IMR-90 (cell line): Measurements from ENCODE around the gene CTDSP1. TPM values are rescaled to one million over a fixed set of nuclear protein-coding genes. Genes with fewer than 3 reads are reported as not detected.

Experiments
- ATAC-seq: fragments of 200-7000 bp; cut with Tn5 transposase; 2 replicates; pipeline ENCODE4 v1.9.1; 2020; ENCODE audit warnings: low read depth, mild to moderate bottlenecking, moderate library complexity
- BruUV-seq: library from RNA; stranded (reverse); fragments of 400-500 nt; replicated peaks from 2 replicates; lab custom pipeline; 2021; lab: Mats Ljungman, UMichigan
- CTCF ChIA-PET: fragments of 300-600 bp; formaldehyde crosslinking; extraction: SDS; loops from one replicate; lab custom pipeline; 2021; ENCODE audit warnings: antibody characterized with exemption; lab: Yijun Ruan, JAX
- POLR2A ChIA-PET: fragments of 300-600 bp; sonication (Branson Sonifier 250); formaldehyde crosslinking; loops from one replicate; lab custom pipeline; 2022; ENCODE audit warnings: antibody characterized with exemption; ENCODE audit not compliant: unreplicated experiment; lab: Charles Lee
- DNase-seq: peaks from one replicate; pipeline ENCODE4 v3.0.0; 2013
- H2AFZ ChIP-seq: replicated peaks from 2 replicates; pipeline ENCODE3; 2013; ENCODE audit warnings: low read length, mild to moderate bottlenecking; ENCODE audit not compliant: poor library complexity
- H2AK5ac ChIP-seq: 2 replicates; pipeline ENCODE4 v1.6.1; 2013; ENCODE audit warnings: low read depth, low read length, inconsistent platforms
- H2AK9ac ChIP-seq: replicated peaks from 2 replicates; pipeline ENCODE3; 2013; ENCODE audit warnings: mild to moderate bottlenecking, low read depth, low read length, moderate library complexity; ENCODE audit not compliant: poor library complexity
- H2BK120ac ChIP-seq: 2 replicates; pipeline ENCODE4 v1.6.1; 2013; ENCODE audit warnings: low read depth, low read length, inconsistent platforms
- H2BK15ac ChIP-seq: 3 replicates; pipeline ENCODE4 v1.6.1; 2013; ENCODE audit warnings: low read depth, low read length, inconsistent platforms
- H2BK20ac ChIP-seq: 2 replicates; pipeline ENCODE4 v1.6.1; 2013; ENCODE audit warnings: low read depth, mild to moderate bottlenecking, inconsistent platforms, low read length, moderate library complexity
- H2BK5ac ChIP-seq: 2 replicates; pipeline ENCODE4 v1.6.1; 2013; ENCODE audit warnings: mild to moderate bottlenecking, low read depth, low read length, inconsistent platforms; ENCODE audit not compliant: poor library complexity, severe bottlenecking
- H3K14ac ChIP-seq: replicated peaks from 2 replicates; pipeline ENCODE4 v1.6.1; 2013; ENCODE audit warnings: low read depth, low read length, inconsistent platforms
- H3K18ac ChIP-seq: 2 replicates; pipeline ENCODE4 v1.6.1; 2013; ENCODE audit warnings: low read depth, low read length, control low read depth
- H3K23ac ChIP-seq: 2 replicates; pipeline ENCODE4 v1.6.1; 2013; ENCODE audit warnings: low read depth, low read length, inconsistent platforms
- H3K27ac ChIP-seq: 2 replicates; pipeline ENCODE4 v1.5.1; 2013; ENCODE audit warnings: mild to moderate bottlenecking, control low read depth, low read length; ENCODE audit not compliant: insufficient read depth
- H3K27me3 ChIP-seq: 2 replicates; pipeline ENCODE4 v1.6.1; 2013; ENCODE audit warnings: low read length; ENCODE audit not compliant: control insufficient read depth, insufficient read depth
- H3K36me3 ChIP-seq: 2 replicates; pipeline ENCODE4 v1.6.1; 2013; ENCODE audit warnings: low read length, mixed read lengths; ENCODE audit not compliant: control insufficient read depth, insufficient read depth
- H3K4ac ChIP-seq: 2 replicates; pipeline ENCODE4 v1.6.1; 2013; ENCODE audit warnings: low read depth, low read length, inconsistent platforms
- H3K4me1 ChIP-seq: 2 replicates; pipeline ENCODE4 v1.6.1; 2013; ENCODE audit warnings: low read length, mixed read lengths; ENCODE audit not compliant: control insufficient read depth, insufficient read depth
- H3K4me2 ChIP-seq: 2 replicates; pipeline ENCODE4 v1.6.1; 2013; ENCODE audit warnings: low read depth, mild to moderate bottlenecking, control low read depth, low read length, moderate library complexity
- H3K4me3 ChIP-seq: 2 replicates; pipeline ENCODE4 v1.5.1; 2013; ENCODE audit warnings: low read depth, mild to moderate bottlenecking, control low read depth, low read length, moderate library complexity; ENCODE audit not compliant: insufficient read depth
- H3K56ac ChIP-seq: 2 replicates; pipeline ENCODE4 v1.6.1; 2013; ENCODE audit warnings: low read length, inconsistent platforms; ENCODE audit not compliant: insufficient read depth; ENCODE audit errors: extremely low read depth
- H3K79me1 ChIP-seq, 2 experiments: 2 replicates each; pipeline ENCODE4 v1.6.1; 2013; ENCODE audit warnings: low read length in 2 of 2, inconsistent platforms in 1 of 2, low read depth in 1 of 2
- H3K9ac ChIP-seq: 2 replicates; pipeline ENCODE4 v1.6.1; 2013; ENCODE audit warnings: low read depth, low read length, control low read depth
- H3K9me1 ChIP-seq: 2 replicates; pipeline ENCODE4 v1.6.1; 2013; ENCODE audit warnings: low read length, inconsistent platforms; ENCODE audit not compliant: insufficient read depth
- H3K9me3 ChIP-seq: 2 replicates; pipeline ENCODE4 v1.6.1; 2013; ENCODE audit warnings: low read length; ENCODE audit not compliant: control insufficient read depth, insufficient read depth
- H4K20me1 ChIP-seq: 2 replicates; pipeline ENCODE4 v1.6.1; 2013; ENCODE audit warnings: low read length, inconsistent platforms; ENCODE audit not compliant: insufficient read depth
- H4K5ac ChIP-seq: 2 replicates; pipeline ENCODE4 v1.6.1; 2013; ENCODE audit warnings: mild to moderate bottlenecking, low read depth, low read length, control low read depth
- H4K8ac ChIP-seq, 2 experiments: 2 replicates each; pipeline ENCODE4 v1.6.1; 2013; ENCODE audit warnings: low read depth in 2 of 2, low read length in 2 of 2, control low read depth in 1 of 2, inconsistent platforms in 1 of 2
- H4K91ac ChIP-seq: 2 replicates; pipeline ENCODE4 v1.6.1; 2013; ENCODE audit warnings: low read depth, low read length, inconsistent platforms; ENCODE audit not compliant: insufficient read depth
- BHLHE40 ChIP-seq: fragments of 150-350 bp; IDR thresholded peaks from 2 replicates; pipeline ENCODE4 v1.6.1; 2016; ENCODE audit warnings: mild to moderate bottlenecking, low read depth, low read length
- CEBPB ChIP-seq: IDR thresholded peaks from 2 replicates; pipeline ENCODE4 v1.6.1; 2012; ENCODE audit warnings: low read depth, low read length, improper control_type of control experiment
- CHD1 ChIP-seq: IDR thresholded peaks from 2 replicates; pipeline ENCODE4 v1.6.1; 2012; ENCODE audit warnings: low read depth, low read length, improper control_type of control experiment
- CTCF ChIP-seq: conservative IDR thresholded peaks from 2 replicates; pipeline ENCODE4 v1.5.1; 2012; ENCODE audit warnings: mild to moderate bottlenecking, low read depth, low read length, improper control_type of control experiment
- ELK1 ChIP-seq: fragments of 150-350 bp; IDR thresholded peaks from 2 replicates; pipeline ENCODE4 v1.6.1; 2016; ENCODE audit warnings: low read depth, mild to moderate bottlenecking, low read length, moderate library complexity, borderline replicate concordance
- FOS ChIP-seq: fragments of 150-350 bp; IDR thresholded peaks from 2 replicates; pipeline ENCODE4 v1.6.1; 2016; ENCODE audit warnings: low read depth, low read length
- MAFK ChIP-seq: IDR thresholded peaks from 2 replicates; pipeline ENCODE4 v1.6.1; 2012; ENCODE audit warnings: low read depth, low read length, improper control_type of control experiment
- NFE2L2 ChIP-seq: fragments of 150-350 bp; IDR thresholded peaks from 2 replicates; pipeline ENCODE4 v1.6.1; 2016; ENCODE audit warnings: low read depth, mild to moderate bottlenecking, low read length
- POLR2A ChIP-seq: IDR thresholded peaks from 2 replicates; pipeline ENCODE4 v1.6.1; 2012; ENCODE audit warnings: mild to moderate bottlenecking, low read depth, low read length
- RAD21 ChIP-seq: IDR thresholded peaks from 2 replicates; pipeline ENCODE4 v1.6.1; 2012; ENCODE audit warnings: low read length, improper control_type of control experiment
- RFX5 ChIP-seq: IDR thresholded peaks from 2 replicates; pipeline ENCODE4 v1.8.0; 2012; ENCODE audit warnings: low read depth, mild to moderate bottlenecking, low read length, moderate library complexity
- WGBS, 2 experiments: methylation state at CpG; one replicate each; pipeline versions ENCODE4 v1.1.5 to v1.1.7; 2013; ENCODE audit warnings: missing lambda C conversion rate in 2 of 2; ENCODE audit not compliant: insufficient read length in 1 of 2; ENCODE audit errors: extremely low coverage in 2 of 2; 5-methylcytosine and 5-hydroxymethylcytosine counted together
- dilution Hi-C: fragments of 300-500 bp; cut with HindIII; formaldehyde crosslinking; loops from one replicate; pipeline ENCODE4 v1.14.3; 2018; ENCODE audit warnings: low sequenced_read_pairs; ENCODE audit not compliant: unreplicated experiment
- in situ Hi-C: fragments of 300-500 bp; cut with MboI; formaldehyde crosslinking; loops from 3 replicates; pipeline ENCODE4 v1.14.3; 2019; ENCODE audit warnings: low sequenced_read_pairs, inconsistent platforms, mixed read lengths
- intact Hi-C: fragments of 100-400 bp; cut with micrococcal nuclease; formaldehyde crosslinking; loops from 2 replicates; pipeline ENCODE4 v1.10.0; 2022
- polyA plus RNA-seq, 3 experiments: library from polyadenylated mRNA; depleted of rRNA; stranded (reverse); fragments of >200 nt; gene quantifications; 2 replicates each; pipeline ENCODE4 v1.2.3, GENCODE V29; 2012; ENCODE audit warnings: low replicate concordance in 1 of 3
- total RNA-seq: library from RNA; depleted of rRNA; stranded (reverse); fragments of >200 nt; gene quantifications from 2 replicates; pipeline ENCODE4 v1.2.3, GENCODE V29; 2012
- TF ChIP-seq, protein P1 (sequence below): fragments of 150-350 bp; IDR thresholded peaks from 2 replicates; pipeline ENCODE4 v1.6.1; 2017; ENCODE audit warnings: mild to moderate bottlenecking, antibody characterized with exemption, low read length, low read depth

CTDSP1 gene
- total and polyA plus RNA-seq, 2 of the 4 experiments (the other 2 are of a cell fraction) = 19.7 to 64.3 TPM

GRCh38 chr2:218389333-218390150 is 10.1 kb upstream of the CTDSP1 start:
- Histone ChIP-seq H3K18ac (no peak overlapping the region), H3K36me3 (no peaks in the 10 kb centered on the region), H3K9me1 (0 out of 2 replicates have a peak, but pooled peaks cover 2% of the 10 kb centered on the region), H3K23ac (no peak overlapping the region), H2BK20ac (no peak overlapping the region), H3K79me1 (no peaks in the 10 kb centered on the region), H3K56ac (no peak overlapping the region), H3K27ac (no peak overlapping the region), H3K9me3 (no peaks in the 10 kb centered on the region), H2AK9ac (peak overlapping the region; percentile 13), H2BK120ac (no peak overlapping the region), H2AFZ (no peak overlapping the region), H3K4me3 (no peak overlapping the region), H4K20me1 (no peaks in the 10 kb centered on the region), H3K9ac (no peak overlapping the region), H3K4me1 (peaks cover 2% of the 10 kb centered on the region), H4K8ac (no peak overlapping the region), H2BK15ac (no peak overlapping the region), H4K91ac (no peak overlapping the region), H2AK5ac (0 out of 2 replicates have a peak overlapping the region, but pooled peaks have one; percentile 10), H3K14ac (no peak overlapping the region), H3K27me3 (peaks cover 2% of the 10 kb centered on the region; the same call in 1 of the 2 replicates), H3K4ac (no peak overlapping the region), H3K4me2 (no peak overlapping the region), H4K5ac (no peak overlapping the region), H2BK5ac (no peak overlapping the region)
- CTCF ChIA-PET = no interaction called here
- intact Hi-C loops = no loop called here
- in situ Hi-C loops = loop anchor here (5.0 to 10.0 kb wide), 2 partner anchors 82 to 115 kb away; partner anchors contain the start of genes AAMP and PNKD
- no peak for TF ChIP-seq CTCF
- TF ChIP-seq ELK1 = no peak
- TF ChIP-seq CEBPB = no peak
- TF ChIP-seq BHLHE40 = no peak
- TF ChIP-seq FOS = no peak
- TF ChIP-seq MAFK = no peak
- no peak for TF ChIP-seq RAD21
- TF ChIP-seq POLR2A = no peak
- TF ChIP-seq, protein P1, sequence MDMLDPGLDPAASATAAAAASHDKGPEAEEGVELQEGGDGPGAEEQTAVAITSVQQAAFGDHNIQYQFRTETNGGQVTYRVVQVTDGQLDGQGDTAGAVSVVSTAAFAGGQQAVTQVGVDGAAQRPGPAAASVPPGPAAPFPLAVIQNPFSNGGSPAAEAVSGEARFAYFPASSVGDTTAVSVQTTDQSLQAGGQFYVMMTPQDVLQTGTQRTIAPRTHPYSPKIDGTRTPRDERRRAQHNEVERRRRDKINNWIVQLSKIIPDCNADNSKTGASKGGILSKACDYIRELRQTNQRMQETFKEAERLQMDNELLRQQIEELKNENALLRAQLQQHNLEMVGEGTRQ = no peak
- no peak for TF ChIP-seq CHD1
- TF ChIP-seq NFE2L2 = no peak
- no peak for TF ChIP-seq RFX5
- 85% methylated on average over 8 of the region's 17 CpGs; no CpG with 5 or more reads in 1 of the 2 experiments for WGBS, 2 experiments
- no TSS peak for BruUV-seq
- DNase-seq (no peak), ATAC-seq (no peak)
- POLR2A ChIA-PET = interaction anchor here (0.5 to 0.6 kb wide), 2 partner anchors 21 to 37 kb away, joined by 3 read pairs; no protein-coding TSS in a partner anchor
- dilution Hi-C loops = no loop called here
